HuH-7 (cell line): Measurements from ENCODE around the gene PLCD1.
"Not testable (repeated sequence)": the region's sequence is repeated elsewhere in the genome, so short reads cannot be mapped to it uniquely, and the experiment has no call there.

Source experiments
- DNase-seq: peaks from one replicate; pipeline ENCODE4 v3.0.0; 2011; ENCODE audit warnings: low spot score

Gene PLCD1

GRCh38 chr3:37986479-37987314 is 42.7 kb downstream of the PLCD1 start:
- DNase-seq = peak; percentile 83

- no peak for DNase-seq
These were observed 43.7 kb downstream of the PLCD1 start for GRCh38 chr3:37985637-37986320.

- DNase-seq = no peak
These were observed 44.8 kb downstream of the PLCD1 start for GRCh38 chr3:37984596-37984995.

GRCh38 chr3:37984051-37984450 is 45.4 kb downstream of the PLCD1 start:
- no peak for DNase-seq

- no peak for DNase-seq
These were observed 47.1 kb downstream of the PLCD1 start for GRCh38 chr3:37982331-37982730.

- no peak for DNase-seq
These were observed 48.1 kb downstream of the PLCD1 start for GRCh38 chr3:37981348-37981664.

GRCh38 chr3:37980462-37981347 is 48.7 kb downstream of the PLCD1 start:
- no peak for DNase-seq

- no peak for DNase-seq
These were observed 49.6 kb downstream of the PLCD1 start for GRCh38 chr3:37979541-37980461.

GRCh38 chr3:37974121-37975083 is 55.0 kb downstream of the PLCD1 start:
- peak; percentile 81 for DNase-seq

- no peak for DNase-seq
These were observed 56.0 kb downstream of the PLCD1 start for GRCh38 chr3:37973246-37974054.

- not testable (repeated sequence) for DNase-seq
These were observed 57.4 kb downstream of the PLCD1 start for GRCh38 chr3:37972056-37972455.

- no peak for DNase-seq
These were observed 58.0 kb downstream of the PLCD1 start for GRCh38 chr3:37971467-37971866.

- no peak for DNase-seq
These were observed 58.6 kb downstream of the PLCD1 start for GRCh38 chr3:37970802-37971201.

GRCh38 chr3:37969596-37970100 is 59.8 kb downstream of the PLCD1 start:
- no peak for DNase-seq

- no peak for DNase-seq
These were observed 60.4 kb downstream of the PLCD1 start for GRCh38 chr3:37968813-37969595.

- DNase-seq = no peak
These were observed 61.2 kb downstream of the PLCD1 start for GRCh38 chr3:37968199-37968598.

- DNase-seq = peak; percentile 87
These were observed 62.1 kb downstream of the PLCD1 start for GRCh38 chr3:37967260-37967881.

- peak; percentile 82 for DNase-seq
These were observed 64.7 kb downstream of the PLCD1 start for GRCh38 chr3:37964716-37965115.
